HepG2 (cell line): Measurements from ENCODE around the gene WDR91. TPM values are rescaled to one million over a fixed set of nuclear protein-coding genes. Genes with fewer than 3 reads are reported as not detected.

Experiments
- ATAC-seq: fragments of 200-7000 bp; cut with Tn5 transposase; 3 replicates; pipeline ENCODE4 v1.9.1; 2020; ENCODE audit warnings: mild to moderate bottlenecking, moderate library complexity
- BruUV-seq: library from RNA; stranded (reverse); fragments of 400-500 nt; replicated peaks from 2 replicates; lab custom pipeline; 2021; lab: Mats Ljungman, UMichigan
- CTCF ChIA-PET: fragments of 300-600 bp; formaldehyde crosslinking; extraction: SDS; loops from one replicate; lab custom pipeline; 2021; ENCODE audit warnings: low total read pairs, inconsistent platforms, low intra/inter-chr PET ratio; lab: Yijun Ruan, JAX
- POLR2A ChIA-PET: fragments of 350-600 bp; sonication (Branson Sonifier 250); formaldehyde crosslinking; loops from one replicate; lab custom pipeline; 2020; ENCODE audit warnings: antibody characterized with exemption, inconsistent platforms; lab: Yijun Ruan, JAX
- DNase-seq: peaks from one replicate; pipeline ENCODE4 v3.0.0-alpha.2; 2015; ENCODE audit warnings: low spot score
- FAIRE-seq: peaks from 3 replicates; lab custom pipeline; 2011; peaks lifted over from hg19 to GRCh38; lab: Jason Lieb, UNC
- H2AFZ ChIP-seq: one replicate; pipeline ENCODE4 v1.6.1; 2011; ENCODE audit warnings: low read length, inconsistent platforms
- H3K27ac ChIP-seq: fragments of 300-600 bp; 3 replicates; pipeline ENCODE4 v1.8.0; 2011; ENCODE audit warnings: mixed run types, mild to moderate bottlenecking, mixed read lengths, low read length, inconsistent platforms; ENCODE audit not compliant: insufficient read depth; ENCODE audit errors: extremely low read length
- H3K27me3 ChIP-seq, 2 experiments: fragments of 200-600 bp in 1 of 2; 2 replicates in 1 of 2; 3 replicates in 1 of 2; pipeline versions ENCODE4 v1.6.0 to v1.8.0; 2011; ENCODE audit warnings: low read length in 2 of 2, mild to moderate bottlenecking in 2 of 2, moderate library complexity in 2 of 2, inconsistent platforms in 1 of 2; ENCODE audit not compliant: insufficient read depth in 2 of 2, control insufficient read depth in 1 of 2
- H3K36me3 ChIP-seq, 2 experiments: fragments of 200-600 bp in 1 of 2; replicated peaks in 1 of 2; 2 replicates in 1 of 2; 3 replicates in 1 of 2; pipeline versions ENCODE4 v1.5.1 to v1.8.0; 2011; ENCODE audit warnings: low read length in 2 of 2, inconsistent platforms in 1 of 2; ENCODE audit not compliant: insufficient read depth in 2 of 2, control insufficient read depth in 1 of 2
- H3K4me1 ChIP-seq: 2 replicates; pipeline ENCODE4 v1.5.1; 2012; ENCODE audit warnings: low read length, inconsistent platforms; ENCODE audit not compliant: insufficient read depth
- H3K4me2 ChIP-seq: 2 replicates; pipeline ENCODE4 v1.6.0; 2011; ENCODE audit warnings: low read depth, low read length, inconsistent platforms
- H3K4me3 ChIP-seq, 3 experiments: fragments of 200-600 bp in 1 of 3; sonication (generic), shearing (Covaris generic) in 1 of 3; replicated peaks in 1 of 3; 2 replicates each; pipeline ENCODE4 v1.5.1; 2011 to 2016; ENCODE audit warnings: low read length in 3 of 3, inconsistent platforms in 2 of 3, low read depth in 2 of 3, mild to moderate bottlenecking in 2 of 3, control low read depth in 1 of 3, mixed read lengths in 1 of 3; ENCODE audit not compliant: insufficient read depth in 1 of 3
- H3K79me2 ChIP-seq: one replicate; pipeline ENCODE4 v1.6.1; 2011; ENCODE audit warnings: low read length, inconsistent platforms; ENCODE audit not compliant: insufficient read depth
- H3K9ac ChIP-seq: 2 replicates; pipeline ENCODE4 v1.6.0; 2011; ENCODE audit warnings: mild to moderate bottlenecking, low read depth, low read length, inconsistent platforms; ENCODE audit not compliant: insufficient read depth
- H3K9me3 ChIP-seq: 2 replicates; pipeline ENCODE4 v1.5.1; 2012; ENCODE audit warnings: mild to moderate bottlenecking, low read length
- H4K20me1 ChIP-seq: 2 replicates; pipeline ENCODE4 v1.6.0; 2011; ENCODE audit warnings: inconsistent platforms, mild to moderate bottlenecking, low read length, moderate library complexity; ENCODE audit not compliant: insufficient read depth
- AHR ChIP-seq: IDR thresholded peaks from 2 replicates; pipeline ENCODE4 v1.6.1; 2018; ENCODE audit warnings: missing genetic modification reagents, missing compliant biosample characterization
- KDM1A ChIP-seq: IDR thresholded peaks from 2 replicates; pipeline ENCODE4 v1.6.1; 2016; ENCODE audit warnings: missing compliant biosample characterization
- PPARG ChIP-seq: conservative IDR thresholded peaks from 2 replicates; pipeline ENCODE4 v1.6.1; 2016; ENCODE audit warnings: missing biosample characterization, missing genetic modification reagents
- ZBTB39 ChIP-seq: sonication (generic); formaldehyde crosslinking; IDR thresholded peaks from 2 replicates; pipeline ENCODE4 v1.5.0; 2020; ENCODE audit warnings: missing genetic modification reagents
- ZNF614 ChIP-seq: IDR thresholded peaks from 2 replicates; pipeline ENCODE4 v1.6.1; 2018; ENCODE audit warnings: missing biosample characterization, missing genetic modification reagents, inconsistent platforms, borderline replicate concordance
- WGBS: methylation state at CpG from one replicate; pipeline ENCODE4 v1.1.6; 2017; ENCODE audit warnings: low lambda C conversion rate; 5-methylcytosine and 5-hydroxymethylcytosine counted together
- in situ Hi-C: cut with HindIII; loops from 2 replicates; pipeline ENCODE4 v1.10.0; 2017; ENCODE audit warnings: low pct_unique_long_range_greater_than_20kb; ENCODE audit not compliant: extremely low pct_ligation_motif_present
- intact Hi-C: fragments of 100-400 bp; cut with micrococcal nuclease; formaldehyde crosslinking; loops from one replicate; pipeline ENCODE4 v1.10.0; 2022; ENCODE audit not compliant: unreplicated experiment
- polyA plus RNA-seq, 8 experiments: library from polyadenylated mRNA; depleted of rRNA in 3 of 8; stranded (reverse) in 7 of 8; unstranded in 1 of 8; fragments of >200 nt; fragmentation: Illumina TruSeq in 4 of 8; extraction: Trizol in 4 of 8; gene quantifications; 2 replicates each; pipeline versions ENCODE4 v1.2.1 to v1.2.3, GENCODE V29; 2011 to 2016; ENCODE audit warnings: low read depth in 4 of 8, missing spikeins in 1 of 8, mixed read lengths in 1 of 8; ENCODE audit not compliant: insufficient read depth in 1 of 8
- total RNA-seq, 5 experiments: library from RNA; depleted of rRNA; stranded (reverse); fragments of >200 nt; fragmentation: Illumina TruSeq; extraction: Trizol; gene quantifications; 2 replicates each; pipeline ENCODE4 v1.2.3, GENCODE V29; 2016; ENCODE audit warnings: low read depth in 1 of 5
- TF ChIP-seq, protein P1 (sequence below): sonication (generic); formaldehyde crosslinking; IDR thresholded peaks from 2 replicates; pipeline ENCODE4 v1.4.0; 2020; ENCODE audit warnings: mild to moderate bottlenecking, missing genetic modification reagents
- TF ChIP-seq, protein P2 (sequence below): sonication (generic); formaldehyde crosslinking; IDR thresholded peaks from 2 replicates; pipeline ENCODE4 v1.4.0; 2020; ENCODE audit warnings: missing genetic modification reagents, borderline replicate concordance

WDR91 gene
- total and polyA plus RNA-seq, 2 of the 13 experiments (the other 11 are each of a cell fraction or from before 2014, with no cell fraction given), result 11.6 to 12.1 TPM

GRCh38 chr7:135186261-135186540 lies 25.1 kb downstream of the WDR91 start:
- Histone ChIP-seq H3K4me3 (no peak overlapping the region), H4K20me1 (no peaks in the 10 kb centered on the region), H3K4me1 (no peaks in the 10 kb centered on the region), H3K79me2 (no peaks in the 10 kb centered on the region), H3K27me3 (no peaks in the 10 kb centered on the region), H3K36me3 (peaks cover 10 to 57% of the 10 kb centered on the region in 2 experiments), H2AFZ (no peak overlapping the region), H3K9ac (no peak overlapping the region), H3K27ac (no peak overlapping the region), H3K9me3 (peaks cover 6% of the 10 kb centered on the region), H3K4me2 (no peak overlapping the region)
- ATAC-seq, result no peak
- intact Hi-C loops, result no loop called here
- no peak for FAIRE-seq
- no peak for DNase-seq
- ChIA-PET POLR2A (no interaction called here), CTCF (no interaction called here)
- no peak for TF ChIP-seq KDM1A (CRISPR knock-in tag)
- TF ChIP-seq AHR, result no peak
- TF ChIP-seq ZNF614 (CRISPR knock-in tag), result no peak
- no peak for TF ChIP-seq PPARG
- TF ChIP-seq, protein P1, sequence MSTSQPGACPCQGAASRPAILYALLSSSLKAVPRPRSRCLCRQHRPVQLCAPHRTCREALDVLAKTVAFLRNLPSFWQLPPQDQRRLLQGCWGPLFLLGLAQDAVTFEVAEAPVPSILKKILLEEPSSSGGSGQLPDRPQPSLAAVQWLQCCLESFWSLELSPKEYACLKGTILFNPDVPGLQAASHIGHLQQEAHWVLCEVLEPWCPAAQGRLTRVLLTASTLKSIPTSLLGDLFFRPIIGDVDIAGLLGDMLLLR (CRISPR knock-in tag), result no peak
- TF ChIP-seq, protein P2, sequence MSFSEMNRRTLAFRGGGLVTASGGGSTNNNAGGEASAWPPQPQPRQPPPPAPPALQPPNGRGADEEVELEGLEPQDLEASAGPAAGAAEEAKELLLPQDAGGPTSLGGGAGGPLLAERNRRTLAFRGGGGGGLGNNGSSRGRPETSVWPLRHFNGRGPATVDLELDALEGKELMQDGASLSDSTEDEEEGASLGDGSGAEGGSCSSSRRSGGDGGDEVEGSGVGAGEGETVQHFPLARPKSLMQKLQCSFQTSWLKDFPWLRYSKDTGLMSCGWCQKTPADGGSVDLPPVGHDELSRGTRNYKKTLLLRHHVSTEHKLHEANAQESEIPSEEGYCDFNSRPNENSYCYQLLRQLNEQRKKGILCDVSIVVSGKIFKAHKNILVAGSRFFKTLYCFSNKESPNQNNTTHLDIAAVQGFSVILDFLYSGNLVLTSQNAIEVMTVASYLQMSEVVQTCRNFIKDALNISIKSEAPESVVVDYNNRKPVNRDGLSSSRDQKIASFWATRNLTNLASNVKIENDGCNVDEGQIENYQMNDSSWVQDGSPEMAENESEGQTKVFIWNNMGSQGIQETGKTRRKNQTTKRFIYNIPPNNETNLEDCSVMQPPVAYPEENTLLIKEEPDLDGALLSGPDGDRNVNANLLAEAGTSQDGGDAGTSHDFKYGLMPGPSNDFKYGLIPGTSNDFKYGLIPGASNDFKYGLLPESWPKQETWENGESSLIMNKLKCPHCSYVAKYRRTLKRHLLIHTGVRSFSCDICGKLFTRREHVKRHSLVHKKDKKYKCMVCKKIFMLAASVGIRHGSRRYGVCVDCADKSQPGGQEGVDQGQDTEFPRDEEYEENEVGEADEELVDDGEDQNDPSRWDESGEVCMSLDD (CRISPR knock-in tag), result no peak
- TF ChIP-seq ZBTB39 (CRISPR knock-in tag), result no peak
- no TSS peak for BruUV-seq
- 100% methylated on average over 3 of the region's 3 CpGs for WGBS
- in situ Hi-C loops, result no loop called here
